Activated naive CD4-positive, alpha-beta T cell treated with anti-CD3 and anti-CD28 coated beads, Interleukin-2, amount 50 U/mL, for 24 hours (primary cell): Measurements from ENCODE around the gene MAPRE2.
"Not testable (repeated sequence)": the region's sequence is repeated elsewhere in the genome, so short reads cannot be mapped to it uniquely, and the experiment has no call there.

Experiments used
- H3K27ac Mint-ChIP-seq: one replicate; pipeline ENCODE4 v1.8.0; 2021; ENCODE audit warnings: mild to moderate bottlenecking, mixed read lengths
- H3K27me3 Mint-ChIP-seq: one replicate; pipeline ENCODE4 v1.8.0; 2021; ENCODE audit warnings: mixed read lengths
- H3K36me3 Mint-ChIP-seq: one replicate; pipeline ENCODE4 v1.8.0; 2021; ENCODE audit warnings: mixed read lengths
- H3K4me1 Mint-ChIP-seq: one replicate; pipeline ENCODE4 v1.8.0; 2021; ENCODE audit warnings: mixed read lengths
- H3K4me3 Mint-ChIP-seq: one replicate; pipeline ENCODE4 v1.8.0; 2021; ENCODE audit warnings: mild to moderate bottlenecking, mixed read lengths
- H3K9me3 Mint-ChIP-seq: one replicate; pipeline ENCODE4 v1.8.0; 2021; ENCODE audit warnings: mixed read lengths

The MAPRE2 gene

GRCh38 chr18:35153609-35154272, 112.5 kb downstream of the MAPRE2 start:
- Mint-ChIP-seq H3K4me3 (no peak overlapping the region), H3K4me1 (peaks cover 25% of the 10 kb centered on the region), H3K27ac (peak overlapping the region; percentile 2), H3K27me3 (no peaks in the 10 kb centered on the region), H3K9me3 (peaks cover 7% of the 10 kb centered on the region), H3K36me3 (peaks cover 11% of the 10 kb centered on the region)

- no peaks in the 10 kb centered on the region for H3K36me3 Mint-ChIP-seq
- no peak overlapping the region for H3K4me3 Mint-ChIP-seq
- no peaks in the 10 kb centered on the region for H3K27me3 Mint-ChIP-seq
- no peaks in the 10 kb centered on the region for H3K9me3 Mint-ChIP-seq
- H3K27ac Mint-ChIP-seq = no peak overlapping the region
- H3K4me1 Mint-ChIP-seq = peaks cover 37% of the 10 kb centered on the region
Observed at GRCh38 chr18:35155398-35156117, 114.3 kb downstream of the MAPRE2 start.

- no peaks in the 10 kb centered on the region for H3K36me3 Mint-ChIP-seq
- H3K27me3 Mint-ChIP-seq = no peaks in the 10 kb centered on the region
- no peaks in the 10 kb centered on the region for H3K9me3 Mint-ChIP-seq
- H3K4me3 Mint-ChIP-seq = no peak overlapping the region
- H3K27ac Mint-ChIP-seq = no peak overlapping the region
- peaks cover 37% of the 10 kb centered on the region for H3K4me1 Mint-ChIP-seq
Observed at GRCh38 chr18:35157181-35157580, 116.0 kb downstream of the MAPRE2 start.

- Mint-ChIP-seq H3K9me3 (no peaks in the 10 kb centered on the region), H3K27ac (no peak overlapping the region), H3K4me1 (peaks cover 29% of the 10 kb centered on the region), H3K36me3 (no peaks in the 10 kb centered on the region), H3K4me3 (no peak overlapping the region), H3K27me3 (no peaks in the 10 kb centered on the region)
Observed at GRCh38 chr18:35158728-35159450, 117.7 kb downstream of the MAPRE2 start.

- H3K36me3 Mint-ChIP-seq = no peaks in the 10 kb centered on the region
- H3K4me3 Mint-ChIP-seq = no peak overlapping the region
- H3K9me3 Mint-ChIP-seq = no peaks in the 10 kb centered on the region
- H3K4me1 Mint-ChIP-seq = peaks cover 20% of the 10 kb centered on the region
- H3K27me3 Mint-ChIP-seq = no peaks in the 10 kb centered on the region
- H3K27ac Mint-ChIP-seq = no peak overlapping the region
Observed at GRCh38 chr18:35159782-35160181, 118.6 kb downstream of the MAPRE2 start.

GRCh38 chr18:35161485-35161884, 120.3 kb downstream of the MAPRE2 start:
- no peaks in the 10 kb centered on the region for H3K9me3 Mint-ChIP-seq
- H3K4me1 Mint-ChIP-seq = peaks cover 20% of the 10 kb centered on the region
- H3K36me3 Mint-ChIP-seq = peaks cover 1% of the 10 kb centered on the region
- no peak overlapping the region for H3K4me3 Mint-ChIP-seq
- no peak overlapping the region for H3K27ac Mint-ChIP-seq
- H3K27me3 Mint-ChIP-seq = no peaks in the 10 kb centered on the region

- no peak overlapping the region for H3K27ac Mint-ChIP-seq
- H3K27me3 Mint-ChIP-seq = no peaks in the 10 kb centered on the region
- H3K36me3 Mint-ChIP-seq = peaks cover 1% of the 10 kb centered on the region
- peaks cover 20% of the 10 kb centered on the region for H3K4me1 Mint-ChIP-seq
- no peak overlapping the region for H3K4me3 Mint-ChIP-seq
- no peaks in the 10 kb centered on the region for H3K9me3 Mint-ChIP-seq
Observed at GRCh38 chr18:35161934-35162333, 120.7 kb downstream of the MAPRE2 start.

- no peak overlapping the region for H3K4me3 Mint-ChIP-seq
- H3K4me1 Mint-ChIP-seq = peaks cover 19% of the 10 kb centered on the region
- no peak overlapping the region for H3K27ac Mint-ChIP-seq
- peaks cover 1% of the 10 kb centered on the region for H3K36me3 Mint-ChIP-seq
- no peaks in the 10 kb centered on the region for H3K9me3 Mint-ChIP-seq
- H3K27me3 Mint-ChIP-seq = no peaks in the 10 kb centered on the region
Observed at GRCh38 chr18:35163014-35163539, 121.9 kb downstream of the MAPRE2 start.

- H3K4me1 Mint-ChIP-seq = peaks cover 12% of the 10 kb centered on the region
- H3K9me3 Mint-ChIP-seq = no peaks in the 10 kb centered on the region
- peak overlapping the region; percentile 26 for H3K27ac Mint-ChIP-seq
- peaks cover 1% of the 10 kb centered on the region for H3K36me3 Mint-ChIP-seq
- H3K27me3 Mint-ChIP-seq = no peaks in the 10 kb centered on the region
- H3K4me3 Mint-ChIP-seq = no peak overlapping the region
Observed at GRCh38 chr18:35163721-35164120, 122.5 kb downstream of the MAPRE2 start.

GRCh38 chr18:35164133-35164532, 122.9 kb downstream of the MAPRE2 start:
- H3K4me3 Mint-ChIP-seq = no peak overlapping the region
- peaks cover 8% of the 10 kb centered on the region for H3K4me1 Mint-ChIP-seq
- peak overlapping the region; percentile 17 for H3K27ac Mint-ChIP-seq
- H3K27me3 Mint-ChIP-seq = no peaks in the 10 kb centered on the region
- no peaks in the 10 kb centered on the region for H3K9me3 Mint-ChIP-seq
- H3K36me3 Mint-ChIP-seq = peaks cover 1% of the 10 kb centered on the region

- Mint-ChIP-seq H3K27ac (no peak overlapping the region), H3K4me1 (peaks cover 17% of the 10 kb centered on the region), H3K4me3 (no peak overlapping the region), H3K9me3 (no peaks in the 10 kb centered on the region), H3K36me3 (peaks cover 1% of the 10 kb centered on the region), H3K27me3 (no peaks in the 10 kb centered on the region)
Observed at GRCh38 chr18:35167332-35167731, 126.1 kb downstream of the MAPRE2 start.

GRCh38 chr18:35167857-35168256, 126.6 kb downstream of the MAPRE2 start:
- Mint-ChIP-seq H3K4me1 (peaks cover 21% of the 10 kb centered on the region), H3K36me3 (peaks cover 1% of the 10 kb centered on the region), H3K9me3 (no peaks in the 10 kb centered on the region), H3K4me3 (no peak overlapping the region), H3K27me3 (no peaks in the 10 kb centered on the region), H3K27ac (no peak overlapping the region)

- H3K4me1 Mint-ChIP-seq = peaks cover 33% of the 10 kb centered on the region
- not testable (repeated sequence) for H3K9me3 Mint-ChIP-seq, H3K36me3 Mint-ChIP-seq, H3K27ac Mint-ChIP-seq, H3K4me3 Mint-ChIP-seq, H3K27me3 Mint-ChIP-seq
Observed at GRCh38 chr18:35170323-35170722, 129.1 kb downstream of the MAPRE2 start.

GRCh38 chr18:35171315-35171987, 130.2 kb downstream of the MAPRE2 start:
- no peaks in the 10 kb centered on the region for H3K27me3 Mint-ChIP-seq
- peaks cover 39% of the 10 kb centered on the region for H3K4me1 Mint-ChIP-seq
- peak overlapping the region; percentile 36 for H3K4me3 Mint-ChIP-seq
- H3K27ac Mint-ChIP-seq = peak overlapping the region; percentile 86
- H3K36me3 Mint-ChIP-seq = peaks cover 3% of the 10 kb centered on the region
- H3K9me3 Mint-ChIP-seq = peaks cover 6% of the 10 kb centered on the region

GRCh38 chr18:35172009-35172408, 130.8 kb downstream of the MAPRE2 start:
- Mint-ChIP-seq H3K36me3 (peaks cover 3% of the 10 kb centered on the region), H3K9me3 (peaks cover 6% of the 10 kb centered on the region), H3K4me3 (no peak overlapping the region), H3K4me1 (peaks cover 39% of the 10 kb centered on the region), H3K27ac (no peak overlapping the region), H3K27me3 (no peaks in the 10 kb centered on the region)
